GM19351 (cell line): ENCODE data around the gene KIF25.

ENCODE experiments used
- ATAC-seq: cut with Tn5 transposase; IDR thresholded peaks from one replicate; pipeline ENCODE4 v1.9.1; 2021; ENCODE audit warnings: mild to moderate bottlenecking, moderate library complexity; ENCODE audit not compliant: unreplicated experiment

Gene KIF25

DNA sequence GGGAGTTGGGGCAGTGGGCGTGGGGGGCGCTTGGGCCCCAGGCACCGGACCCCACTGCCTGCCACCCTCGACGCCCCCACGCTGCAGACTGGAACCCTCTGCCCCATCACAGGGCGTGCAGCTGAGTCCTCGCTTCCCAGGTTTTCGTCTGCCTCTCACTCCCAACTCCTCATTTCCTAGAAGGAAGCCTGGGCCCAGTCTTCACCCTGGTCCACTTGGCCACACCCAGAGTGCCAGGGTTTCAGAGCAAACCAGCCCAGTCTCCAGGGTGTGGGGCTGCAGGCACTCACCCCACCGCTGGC is 51.2 kb downstream of the KIF25 start:
- no peak for ATAC-seq

DNA sequence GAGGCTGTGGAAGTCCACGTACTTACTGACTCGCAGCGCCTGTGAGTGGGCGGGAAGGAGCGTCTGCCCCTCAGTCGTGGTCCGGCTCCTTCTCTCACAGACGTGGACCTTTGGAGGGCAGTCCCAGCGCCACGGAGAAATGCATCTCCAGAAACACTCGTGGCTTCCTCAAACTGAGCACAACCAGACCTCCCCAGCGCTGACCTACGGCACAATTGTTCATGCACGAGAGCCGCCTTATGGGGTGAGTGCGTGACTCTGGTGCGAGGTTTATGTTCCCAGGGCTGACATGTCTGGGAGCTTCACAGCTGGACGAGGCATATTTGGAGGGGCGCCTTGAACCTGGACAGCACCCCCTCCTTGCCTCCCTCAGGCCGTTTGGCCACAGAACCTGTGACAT is 51.8 kb downstream of the KIF25 start:
- no peak for ATAC-seq

DNA sequence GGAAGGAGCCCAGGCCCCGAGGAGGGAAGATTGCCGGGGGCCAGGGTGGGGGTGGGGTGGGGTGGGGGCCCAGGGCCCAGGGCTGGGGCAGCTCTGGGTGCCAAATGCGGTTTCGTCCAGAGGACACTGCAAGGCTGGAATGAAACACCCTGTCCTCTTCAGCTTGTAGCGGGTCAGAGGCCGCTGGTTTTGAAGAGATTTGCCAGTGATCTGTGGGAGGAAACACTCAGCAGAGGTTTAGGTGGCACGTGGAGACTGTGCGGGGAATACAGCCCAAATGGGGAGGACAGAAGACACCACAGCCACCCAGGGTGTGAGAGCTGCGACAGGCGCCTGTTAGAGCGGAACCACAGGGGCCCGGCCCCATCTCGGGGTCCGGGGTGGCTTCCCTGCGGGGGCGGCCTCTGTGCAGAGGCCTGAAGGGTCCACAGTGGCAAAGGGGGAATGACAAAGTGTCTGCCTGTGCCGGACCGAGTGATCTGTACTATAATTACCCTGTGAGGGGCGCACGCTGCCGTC is 52.3 kb downstream of the KIF25 start:
- ATAC-seq = no peak

DNA sequence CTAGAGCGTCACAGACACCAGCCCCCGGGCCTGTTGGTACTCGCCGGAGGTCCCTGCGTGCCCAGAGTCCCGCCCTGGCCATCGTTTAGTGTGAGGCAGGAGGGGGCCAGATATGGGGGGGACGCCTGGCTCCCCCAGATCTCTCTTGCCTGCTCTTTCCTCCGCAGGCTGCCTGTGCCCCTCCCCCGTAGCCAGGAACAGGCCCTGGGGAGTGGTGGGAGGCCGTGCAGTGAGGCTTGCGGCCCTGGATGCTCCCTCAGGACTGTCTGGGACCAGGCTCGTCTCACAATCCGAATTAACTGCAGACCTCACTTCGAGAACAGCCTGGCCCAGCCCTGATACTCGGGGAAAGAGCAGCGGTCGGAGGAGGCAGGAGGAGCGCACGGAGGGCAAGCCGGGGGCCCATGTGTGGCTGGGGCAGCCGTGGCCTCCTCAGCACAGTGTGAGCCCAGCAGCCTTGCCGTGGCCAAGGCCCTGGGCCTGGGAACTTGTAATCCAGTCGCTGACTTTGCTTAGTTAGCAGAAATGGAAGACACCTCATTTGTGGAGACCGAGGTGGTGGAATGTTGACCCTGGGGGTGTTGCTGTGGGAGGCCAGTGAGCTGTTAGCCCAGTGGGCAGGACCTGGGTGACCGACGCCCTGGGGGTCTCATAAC is 52.9 kb downstream of the KIF25 start:
- no peak for ATAC-seq

DNA sequence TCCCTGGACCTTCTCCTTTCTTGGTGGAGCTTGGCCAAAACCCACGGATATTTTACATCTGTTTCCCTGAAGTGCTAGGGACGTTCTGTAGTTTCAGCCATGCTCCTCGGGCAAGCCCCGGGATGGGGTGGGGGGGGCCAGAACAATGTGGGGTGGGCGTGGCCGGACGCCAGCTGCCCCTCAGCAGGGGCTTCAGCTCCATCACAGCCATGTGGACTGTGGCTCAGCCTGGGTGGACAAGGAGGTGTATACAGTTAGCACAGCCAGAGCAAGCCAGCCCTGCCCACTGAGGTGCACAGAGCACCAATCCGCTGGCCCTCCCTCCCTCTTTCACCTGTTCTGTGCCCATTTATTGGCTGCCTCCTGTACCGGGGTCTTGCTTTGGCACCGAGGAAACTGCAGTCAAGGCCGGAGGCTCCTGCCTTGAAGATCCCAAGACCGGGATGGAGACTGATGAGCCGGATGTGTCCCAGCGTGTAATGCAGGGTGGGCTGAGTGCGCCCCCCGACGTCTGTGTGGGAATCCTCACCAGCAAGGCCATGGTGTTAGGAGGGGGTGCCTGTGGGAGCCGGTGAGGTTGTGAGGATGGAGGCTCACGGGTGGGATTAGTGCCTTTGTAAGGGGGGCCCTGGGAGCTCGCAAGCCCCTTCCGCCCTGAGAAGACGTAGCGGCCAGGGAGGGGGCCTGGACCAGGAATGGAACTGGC is 53.6 kb downstream of the KIF25 start:
- no peak for ATAC-seq

DNA sequence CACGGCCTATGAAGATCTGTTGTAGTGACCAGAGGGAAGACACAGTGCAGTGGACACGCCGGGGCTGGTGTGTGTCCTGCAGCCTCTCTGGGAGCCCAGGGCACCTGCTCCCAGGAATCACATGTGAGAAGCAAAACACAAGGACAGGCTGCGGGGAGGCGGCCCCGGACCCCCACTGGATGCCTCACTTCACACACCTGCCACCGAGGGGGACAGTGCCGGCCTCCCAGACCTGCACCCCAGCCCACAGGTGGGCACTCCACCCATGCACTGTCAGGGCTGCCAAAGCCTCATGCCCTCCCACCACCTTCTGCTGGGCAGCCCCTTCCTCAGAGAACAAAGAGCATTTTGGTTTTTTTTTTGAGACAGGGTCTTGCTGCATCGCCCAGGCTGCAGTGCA is 54.2 kb downstream of the KIF25 start:
- no peak for ATAC-seq

DNA sequence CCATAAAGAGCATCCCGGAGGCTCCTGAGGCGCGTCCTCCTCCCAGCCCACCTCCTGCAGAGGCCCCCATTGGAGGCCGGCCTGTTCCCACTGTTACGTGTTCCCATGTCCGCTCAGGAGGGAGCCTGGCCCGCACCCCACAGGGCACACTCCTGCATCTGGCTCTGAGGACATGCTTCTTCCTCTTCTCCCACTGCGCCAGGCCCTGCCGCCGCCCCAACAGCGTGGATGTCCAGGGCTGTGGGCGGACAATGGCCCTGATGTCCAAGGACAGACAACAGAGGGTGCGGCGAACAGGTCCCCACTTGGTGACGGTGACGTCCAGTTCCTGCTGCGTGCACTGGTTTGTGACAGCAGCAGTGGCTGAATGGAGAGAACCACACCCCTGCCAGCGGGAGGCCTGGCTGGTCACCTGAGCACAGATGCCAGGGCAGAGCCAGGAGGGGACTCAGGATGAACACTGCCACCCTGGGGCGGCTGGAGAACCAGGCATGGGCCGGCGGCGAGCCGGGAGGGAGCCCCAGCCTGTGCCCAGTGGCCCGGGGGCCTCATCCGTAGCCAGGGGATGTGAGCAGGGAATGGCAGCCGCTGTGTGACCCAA is 54.9 kb downstream of the KIF25 start:
- no peak for ATAC-seq

DNA sequence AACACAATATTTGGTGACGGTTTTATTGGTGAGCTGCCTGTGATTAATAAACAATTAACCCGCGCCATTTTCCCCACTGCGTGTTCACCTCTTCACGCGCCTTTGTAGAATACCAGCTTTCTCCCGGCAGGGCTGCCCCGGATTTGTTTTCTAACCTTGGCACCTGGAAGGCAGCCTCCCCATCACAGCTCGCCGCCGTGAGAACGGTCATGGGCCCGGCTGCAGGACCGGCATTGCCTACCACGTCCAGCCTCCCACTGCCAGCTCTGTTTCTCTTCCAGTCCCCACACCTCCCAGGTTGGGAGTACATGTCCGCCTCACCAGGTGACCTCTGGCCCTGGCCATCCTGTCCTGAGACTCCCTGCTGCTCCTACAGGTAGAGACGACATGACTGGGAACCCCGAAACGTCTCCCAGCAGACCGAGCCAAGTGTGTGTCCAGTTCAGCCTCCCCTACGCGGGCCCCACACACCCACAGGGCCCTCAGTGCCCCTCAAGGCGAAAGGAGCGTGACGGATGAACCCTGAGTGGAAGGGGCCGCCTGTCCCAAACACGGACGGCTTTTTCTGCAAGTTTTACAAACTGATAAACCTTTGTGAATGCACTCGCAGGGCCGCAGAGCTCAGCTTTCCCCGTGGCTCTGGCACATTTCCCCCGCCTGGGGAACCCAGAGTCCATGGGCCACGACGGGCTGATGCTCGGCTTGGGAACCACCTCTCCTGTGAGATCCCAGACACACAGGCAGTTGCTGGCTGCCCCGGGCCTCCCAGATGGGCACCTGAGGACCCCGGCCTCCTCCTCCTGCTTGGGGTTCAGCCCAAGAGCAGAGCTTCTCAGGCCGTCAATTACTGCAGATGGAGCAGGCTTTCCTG is 55.9 kb downstream of the KIF25 start:
- ATAC-seq = no peak

DNA sequence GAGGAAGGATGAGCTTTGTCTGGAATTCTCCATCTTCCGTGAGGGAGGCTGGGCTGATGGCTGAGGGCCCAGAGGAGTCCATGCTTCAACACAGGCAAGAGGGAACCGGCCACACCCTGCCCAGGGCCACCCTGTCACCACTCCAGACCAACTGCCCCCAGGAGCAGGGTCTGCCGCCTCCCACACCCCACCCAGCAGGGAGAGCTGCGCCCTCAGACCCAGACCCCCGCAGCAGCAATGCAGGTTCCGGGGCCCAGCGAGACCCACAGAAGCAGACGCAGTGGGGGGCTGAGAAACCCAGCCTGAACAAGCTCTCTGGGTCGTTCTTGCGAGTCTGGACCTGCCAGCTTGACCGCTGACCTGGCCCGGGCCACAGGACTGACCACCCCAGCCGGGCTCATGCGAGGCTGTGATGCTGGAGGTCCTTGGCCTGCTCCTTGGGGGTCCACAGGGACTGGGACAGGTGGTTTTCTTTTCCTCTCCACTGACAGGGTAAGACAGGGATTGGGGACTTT is 56.5 kb downstream of the KIF25 start:
- no peak for ATAC-seq

DNA sequence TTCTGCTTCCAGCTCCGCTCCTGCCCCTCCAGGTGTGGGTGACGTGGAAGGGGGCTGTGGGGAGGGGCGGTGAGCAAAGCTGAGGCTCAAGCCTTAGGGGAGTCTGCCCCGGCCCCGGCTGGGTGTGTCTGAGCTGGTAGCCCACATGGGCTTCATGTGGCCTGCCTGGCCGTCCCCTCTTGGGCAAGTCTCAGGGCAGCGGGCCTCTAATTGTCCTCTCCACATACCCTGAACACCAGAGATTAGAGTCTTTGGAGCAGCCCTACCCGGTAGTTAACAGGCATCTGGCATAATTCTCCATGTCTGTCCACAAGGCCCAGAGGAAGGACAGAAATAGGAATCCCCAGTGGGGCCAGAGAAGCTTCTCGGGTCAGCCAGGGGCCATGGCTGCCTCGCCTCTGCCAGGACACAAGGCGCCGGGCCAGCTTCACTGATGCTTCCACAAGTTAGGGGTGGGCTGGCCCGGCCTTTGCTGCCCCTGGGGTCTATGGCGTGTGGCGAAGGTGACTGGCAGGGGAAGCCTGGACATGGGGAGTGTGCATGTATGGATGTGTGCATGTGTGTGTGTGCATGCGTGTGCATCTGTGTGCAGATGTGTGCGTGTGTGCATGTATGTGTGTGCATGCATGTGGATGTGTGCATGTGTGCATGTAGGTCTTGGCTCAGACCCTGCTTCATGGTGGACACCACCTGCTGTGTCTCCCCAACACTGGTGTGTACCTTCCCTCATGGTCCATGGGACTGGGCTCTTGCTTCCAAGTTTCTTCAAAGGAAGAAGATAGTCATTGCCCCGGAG is 57.5 kb downstream of the KIF25 start:
- no peak for ATAC-seq

DNA sequence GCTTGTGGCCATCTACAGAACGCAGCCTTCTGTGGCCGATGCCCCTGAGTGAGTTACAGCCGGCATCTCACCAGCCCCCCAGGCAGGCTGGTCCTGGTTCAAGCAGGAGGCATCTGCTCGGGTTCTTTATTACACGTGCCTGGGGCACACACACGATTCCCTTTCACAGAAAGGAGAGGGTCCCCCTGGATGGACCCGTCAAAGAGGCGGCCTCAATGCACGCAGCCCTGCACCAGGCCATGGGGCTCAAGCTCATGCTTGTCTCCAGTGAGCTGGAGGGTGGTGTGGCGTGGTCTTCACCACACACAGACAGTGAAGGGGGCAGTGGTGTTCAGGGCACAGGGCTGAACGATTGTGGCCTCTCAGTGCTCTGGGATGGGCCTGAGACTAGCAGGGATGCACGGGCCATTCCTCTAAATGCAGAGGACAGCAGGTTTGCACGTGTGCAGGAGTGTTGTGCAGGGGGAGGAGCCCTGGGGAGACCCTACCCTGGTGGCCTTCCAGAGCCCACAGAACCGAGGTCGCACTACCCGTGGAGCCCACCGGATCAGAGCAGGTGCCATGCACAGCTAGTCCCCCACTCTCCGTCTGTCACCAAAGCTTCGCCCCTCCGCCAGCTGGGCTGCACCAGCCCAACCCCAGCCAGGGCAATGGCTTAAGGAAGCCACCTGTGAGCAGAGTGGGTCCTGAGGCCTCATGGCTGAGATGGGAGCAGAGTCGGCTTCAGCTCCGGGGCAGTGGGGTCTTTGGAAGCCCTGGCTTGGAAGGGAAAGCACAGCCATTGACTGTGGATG is 58.4 kb downstream of the KIF25 start:
- no peak for ATAC-seq

DNA sequence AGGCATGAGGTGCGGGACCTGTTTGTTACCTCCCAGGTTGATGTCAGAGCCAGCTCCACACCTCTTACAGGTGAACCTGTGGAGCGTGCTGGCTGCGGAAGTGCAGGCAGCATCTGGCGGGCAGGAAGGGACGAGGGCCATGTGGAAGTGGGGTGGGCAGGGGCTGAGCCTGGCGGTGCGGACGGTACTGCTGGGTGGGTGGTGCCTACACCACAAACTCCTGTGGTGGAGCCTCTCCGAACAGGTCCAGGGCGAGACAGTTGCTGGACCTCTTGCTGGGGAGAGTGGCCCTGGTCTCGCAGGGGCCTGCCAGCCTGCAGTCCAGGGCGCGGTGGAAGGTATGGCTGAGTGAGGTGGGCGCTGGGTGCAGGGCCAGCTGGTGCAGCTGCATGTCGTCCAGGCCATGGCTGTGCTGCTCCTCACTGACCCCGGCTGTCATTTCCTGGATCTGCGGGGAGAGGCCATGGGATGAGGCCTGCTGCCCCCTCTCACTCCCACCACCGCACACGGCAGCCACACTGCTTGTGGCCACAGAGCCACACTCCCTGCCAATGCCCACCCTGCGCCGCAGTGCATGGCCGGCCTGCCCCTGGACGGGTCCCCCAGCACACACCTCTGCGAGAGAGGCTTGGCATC is 59.5 kb downstream of the KIF25 start:
- ATAC-seq = no peak

DNA sequence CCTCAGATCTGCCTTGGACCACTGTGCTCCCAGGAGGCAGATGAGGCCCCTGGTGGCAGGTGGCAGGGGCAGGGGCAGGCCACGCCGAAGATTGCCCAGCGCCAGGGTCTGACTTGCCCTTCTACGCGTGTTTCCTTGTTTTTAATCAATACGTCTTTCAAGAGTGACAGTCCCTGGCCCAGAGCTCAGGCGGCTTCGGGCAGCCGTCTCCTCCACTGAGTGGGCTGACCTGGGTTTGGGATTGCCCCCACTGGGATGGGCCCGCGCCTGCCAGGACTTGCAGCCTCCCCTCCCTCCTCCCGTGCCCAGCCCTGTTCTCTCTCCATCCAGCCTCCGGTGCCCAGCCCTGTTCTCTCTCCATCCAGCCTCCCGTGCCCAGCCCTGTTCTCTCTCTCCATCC is 60.4 kb downstream of the KIF25 start:
- ATAC-seq = no peak

DNA sequence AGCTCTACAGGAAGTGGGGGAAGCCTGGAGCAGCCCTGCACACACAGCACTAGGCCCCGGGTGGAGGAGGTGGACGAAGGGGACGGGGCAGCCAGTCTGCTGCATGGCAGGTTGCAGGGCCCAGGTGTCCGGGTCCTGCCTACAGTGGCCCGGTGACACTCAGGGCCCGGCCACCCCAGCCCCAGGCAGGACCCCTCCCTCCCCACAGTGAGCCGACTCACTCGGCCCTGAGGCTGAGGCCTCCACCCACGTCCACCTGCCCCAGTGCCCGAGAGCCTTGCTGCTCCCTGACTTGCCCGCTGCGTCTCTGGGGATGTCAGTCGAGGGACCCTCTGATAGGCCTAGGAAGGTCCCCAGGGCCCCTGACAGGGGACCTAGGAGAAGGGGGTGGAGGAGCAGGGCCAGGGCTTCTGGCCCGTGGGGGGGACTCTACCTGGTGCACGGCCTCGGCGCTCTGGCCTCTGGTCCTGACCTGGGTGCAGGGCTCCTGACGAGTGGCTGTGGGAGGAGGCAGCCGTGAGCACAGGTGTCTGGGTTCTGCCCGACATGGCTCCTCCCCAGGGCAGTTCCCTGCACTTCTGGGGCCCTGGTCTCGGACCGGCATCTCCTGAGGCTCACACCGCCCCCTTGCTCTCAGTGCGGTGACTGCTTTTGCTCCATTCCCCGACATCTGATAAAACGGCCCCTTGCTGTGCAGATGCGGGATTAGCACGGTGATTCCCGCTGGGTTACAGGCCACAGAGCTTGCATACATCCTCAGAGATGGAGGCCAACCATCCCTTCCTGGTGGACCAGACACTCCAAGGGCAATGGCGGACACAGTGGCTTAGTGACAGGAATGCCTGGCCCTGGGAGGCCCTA is 61.5 kb downstream of the KIF25 start:
- ATAC-seq = no peak

DNA sequence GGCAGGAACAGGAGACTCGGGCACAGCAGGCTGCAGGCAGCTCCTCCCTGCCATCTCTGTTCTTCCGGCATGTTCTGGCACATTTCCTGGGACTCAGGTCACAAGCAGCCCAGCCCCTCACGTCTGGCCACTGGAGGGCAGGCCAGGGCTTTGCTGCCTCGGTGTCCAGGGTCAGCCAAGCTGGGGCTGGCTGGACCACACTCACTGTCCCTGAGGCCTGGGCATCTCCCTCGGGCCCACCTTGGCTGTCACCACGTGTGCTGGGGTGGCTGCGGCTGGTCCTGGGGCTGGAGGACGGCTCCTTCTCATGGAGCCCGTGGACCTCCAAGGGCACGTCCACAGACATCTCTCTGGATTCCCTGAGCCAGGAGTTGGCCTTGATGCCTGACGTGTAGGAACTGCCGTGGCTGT is 63.1 kb downstream of the KIF25 start:
- no peak for ATAC-seq

DNA sequence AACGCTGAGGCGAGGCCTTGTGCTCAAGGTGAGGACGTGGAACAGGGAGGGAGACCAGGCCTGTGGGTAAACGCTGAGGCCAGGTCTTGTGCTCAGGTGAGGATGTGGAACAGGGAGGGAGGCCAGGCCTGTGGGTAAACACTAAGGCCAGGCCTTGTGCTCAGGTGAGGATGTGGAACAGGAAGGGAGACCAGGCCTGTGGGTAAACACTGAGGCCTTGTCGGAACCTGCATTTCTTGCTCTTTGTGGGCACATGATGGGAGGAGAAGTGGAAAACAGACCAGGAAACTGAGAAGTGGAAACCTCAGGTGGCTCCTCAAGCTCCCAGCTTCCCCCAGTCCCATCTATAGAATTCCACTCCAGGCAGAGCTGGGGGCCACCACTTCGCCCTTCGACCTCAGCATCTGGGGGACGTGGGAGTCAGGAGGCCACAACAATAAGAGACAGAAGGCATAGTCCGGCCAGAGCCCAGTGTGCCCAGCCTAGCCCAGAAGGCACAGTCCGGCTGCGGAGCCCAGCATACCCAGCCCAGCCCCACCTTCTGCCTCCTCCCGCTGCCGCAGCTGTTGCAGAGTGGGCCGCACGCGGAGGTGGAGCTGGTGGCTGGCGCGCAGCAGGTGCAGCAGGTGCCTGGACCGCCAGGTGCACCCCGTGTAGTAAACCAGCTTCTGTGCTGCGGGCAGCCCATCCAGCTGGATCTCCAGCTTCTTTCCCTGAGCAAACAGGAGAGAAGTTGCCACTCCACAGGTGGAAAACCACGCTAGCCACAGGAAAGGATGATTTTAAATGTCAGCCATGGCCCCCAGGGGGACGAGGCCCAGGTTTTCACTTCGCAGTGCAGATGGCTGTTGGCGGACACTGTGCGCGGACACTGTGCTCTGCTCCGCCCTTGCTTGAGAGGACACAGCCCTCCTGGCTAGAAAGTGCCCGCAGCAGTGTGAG is 64.1 kb downstream of the KIF25 start:
- no peak for ATAC-seq
